COLO829 (cell line): ENCODE results near the gene PRAC2.

Source experiments
- DNase-seq: peaks from one replicate; pipeline ENCODE4 v3.0.0; 2012; ENCODE audit warnings: low spot score

The PRAC2 gene

DNA sequence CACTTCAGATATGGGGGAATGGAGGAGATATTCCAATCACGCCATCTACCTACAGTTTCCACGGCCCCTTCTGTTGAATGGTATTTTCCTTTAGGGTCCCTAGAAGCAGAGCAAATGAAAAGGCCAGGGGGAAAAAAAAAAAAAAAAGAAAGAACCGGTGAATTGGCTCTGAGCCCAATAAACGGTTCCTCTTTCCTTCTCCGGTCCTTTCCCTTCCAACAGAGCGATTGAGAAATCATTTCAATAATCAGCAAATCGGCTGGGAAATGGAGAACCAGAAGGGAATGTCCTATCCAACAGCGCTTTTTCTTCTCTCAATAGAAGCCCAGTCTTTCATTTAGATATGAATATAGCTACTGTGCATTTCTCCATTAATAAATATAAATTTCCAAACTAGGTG lies 32.4 kb downstream of the PRAC2 start:
- no peak for DNase-seq

DNA sequence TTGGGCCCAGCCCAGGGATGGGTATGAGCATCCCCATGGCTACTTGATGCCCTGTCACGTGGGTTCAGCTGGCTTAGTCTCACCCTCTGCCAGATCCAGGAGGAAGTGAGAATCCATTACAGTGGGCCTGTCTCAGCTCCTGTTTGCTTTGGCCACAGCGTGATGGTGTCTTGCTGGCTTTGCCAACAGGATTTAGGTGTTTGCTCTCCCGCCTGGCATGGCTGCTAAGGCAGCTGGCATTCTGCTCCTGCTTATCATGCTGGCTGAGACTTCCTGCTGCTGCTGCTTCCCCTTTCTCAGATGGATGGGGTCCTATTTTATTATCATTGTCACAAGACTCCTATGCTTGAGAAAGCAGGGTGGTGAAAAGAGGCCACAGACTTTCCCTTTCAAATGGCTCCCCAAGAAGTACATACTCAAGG lies 33.9 kb downstream of the PRAC2 start:
- DNase-seq, result no peak

DNA sequence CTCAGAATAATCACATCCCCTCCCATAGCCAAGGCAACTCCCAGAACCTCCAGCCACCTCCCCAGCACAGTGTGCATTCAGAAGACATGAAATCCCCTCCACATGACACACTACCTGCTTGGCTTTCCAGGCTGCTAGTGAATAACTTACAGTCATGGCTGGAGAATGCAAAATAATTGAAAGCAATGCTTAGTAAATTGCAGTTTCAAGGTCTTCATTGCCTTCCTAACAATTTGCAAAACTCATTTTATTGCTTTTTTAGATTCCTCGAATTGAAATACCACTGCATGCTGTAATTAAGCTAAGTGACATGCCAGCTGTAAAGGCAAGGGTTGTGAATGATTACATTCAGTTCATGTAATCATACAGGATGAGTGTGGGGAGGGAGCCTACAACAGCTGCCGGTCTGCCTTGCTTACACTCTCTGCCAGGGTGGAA lies 34.6 kb downstream of the PRAC2 start:
- DNase-seq, result no peak

DNA sequence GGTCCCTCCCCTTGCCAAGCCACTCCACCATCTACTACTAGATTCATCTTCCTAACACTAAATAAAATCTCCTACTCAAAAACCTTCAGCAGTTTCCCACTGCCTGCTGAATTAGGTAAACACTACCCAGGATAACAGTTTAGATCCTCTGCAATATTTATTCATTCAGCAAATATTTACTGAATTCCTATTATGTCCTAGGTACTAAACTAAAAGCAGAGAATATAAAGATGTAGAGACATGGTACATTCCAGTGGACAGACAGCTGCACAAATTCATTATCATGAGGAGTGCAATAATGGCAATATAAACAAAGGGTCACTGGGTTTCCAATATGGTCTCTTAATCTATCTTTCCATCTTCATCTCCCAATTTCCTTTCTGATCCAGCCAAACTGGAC lies 36.3 kb downstream of the PRAC2 start:
- DNase-seq, result no peak

DNA sequence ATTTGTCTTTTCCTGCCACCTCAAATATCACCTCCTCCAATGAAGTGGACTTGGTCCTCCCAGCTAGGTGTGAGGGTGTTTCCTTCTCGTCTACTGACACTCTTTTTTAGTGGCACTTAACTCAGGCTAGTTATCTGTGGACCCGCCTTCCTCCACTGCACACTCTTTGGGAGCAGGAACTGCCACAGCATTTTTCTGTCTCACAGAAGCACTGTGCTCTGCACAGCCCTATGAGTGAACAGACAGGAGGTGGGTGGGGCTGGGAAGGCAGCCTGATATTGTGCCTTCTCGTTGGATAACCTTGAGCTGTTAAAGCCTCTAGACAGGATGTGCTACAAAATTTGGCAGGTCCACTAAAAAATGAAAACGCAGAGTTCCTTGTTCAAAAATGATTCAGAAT lies 37.4 kb downstream of the PRAC2 start:
- no peak for DNase-seq

DNA sequence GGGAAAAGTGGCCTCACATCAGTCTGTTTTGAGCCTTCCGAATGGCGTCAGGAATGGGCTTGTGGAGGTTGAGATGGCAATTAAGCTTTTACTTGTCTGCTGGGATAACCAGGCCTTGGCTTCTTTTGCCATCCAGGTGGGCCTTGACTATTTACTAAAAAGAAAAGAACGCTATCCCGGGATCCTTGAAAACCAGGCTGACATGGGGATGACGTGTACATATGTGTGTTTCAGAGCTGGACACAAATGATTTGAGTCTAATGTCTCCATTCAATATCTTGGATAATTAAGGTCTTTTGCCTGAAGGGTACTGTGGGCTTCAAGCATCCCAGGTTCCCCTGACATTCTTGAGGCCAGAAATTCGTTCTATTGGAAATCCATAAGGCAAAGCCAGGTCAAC lies 38.1 kb downstream of the PRAC2 start:
- no peak for DNase-seq

DNA sequence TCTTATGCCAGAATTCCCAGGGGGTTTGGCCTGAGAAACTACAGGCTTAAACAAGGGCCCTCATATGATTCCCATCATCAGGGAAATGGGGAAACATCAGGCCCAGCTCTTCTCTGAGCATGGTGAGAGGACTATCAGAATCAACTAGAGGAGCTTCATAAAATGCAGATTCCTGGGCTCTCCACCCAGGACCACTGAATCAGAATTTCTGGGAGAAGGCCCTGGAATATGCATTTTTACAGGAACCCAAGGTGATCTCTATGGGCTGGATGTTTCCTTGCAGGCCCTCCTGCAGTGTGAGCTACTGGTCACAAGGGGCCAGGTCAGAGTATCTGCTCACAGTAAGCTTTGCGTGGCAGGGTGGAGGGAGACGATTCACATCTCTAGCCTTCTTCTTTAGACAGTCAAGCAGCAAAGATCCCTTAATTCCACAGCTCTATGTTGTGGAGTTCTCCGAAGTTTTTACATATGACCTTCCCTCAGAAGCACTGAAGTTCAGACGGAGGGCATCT lies 44.3 kb downstream of the PRAC2 start:
- no peak for DNase-seq

DNA sequence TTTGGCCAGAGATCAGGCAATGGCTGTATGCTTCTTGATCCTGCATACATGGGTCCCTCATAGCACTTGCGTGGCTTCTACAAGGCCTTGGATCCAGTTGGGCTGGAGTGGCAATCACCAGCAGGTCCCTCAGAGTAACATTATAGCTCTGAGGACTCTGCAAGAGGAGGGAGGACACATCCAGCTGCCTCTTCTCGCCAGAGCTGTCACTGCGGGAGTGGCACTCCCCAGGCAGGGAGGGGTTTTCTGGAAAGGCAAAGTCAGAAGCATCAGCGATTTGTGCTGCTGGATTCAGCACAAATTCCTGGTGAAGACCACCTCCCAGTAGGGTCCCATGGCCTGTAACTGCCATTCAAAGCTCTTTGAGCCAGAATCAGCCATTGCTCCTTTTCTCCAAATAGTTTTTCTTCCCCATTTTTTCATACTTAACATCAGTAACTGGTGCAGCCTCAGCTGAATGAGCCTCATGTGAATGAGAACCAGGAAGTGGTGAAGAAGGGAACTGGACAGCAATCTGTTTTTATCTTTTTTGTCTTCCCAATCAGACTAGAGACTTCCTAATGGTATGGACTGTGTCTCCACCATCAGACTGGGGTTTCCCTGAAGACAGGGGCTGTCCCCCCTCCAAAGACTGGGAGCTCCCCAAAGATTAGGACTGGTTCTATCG lies 46.2 kb downstream of the PRAC2 start:
- DNase-seq, result no peak

DNA sequence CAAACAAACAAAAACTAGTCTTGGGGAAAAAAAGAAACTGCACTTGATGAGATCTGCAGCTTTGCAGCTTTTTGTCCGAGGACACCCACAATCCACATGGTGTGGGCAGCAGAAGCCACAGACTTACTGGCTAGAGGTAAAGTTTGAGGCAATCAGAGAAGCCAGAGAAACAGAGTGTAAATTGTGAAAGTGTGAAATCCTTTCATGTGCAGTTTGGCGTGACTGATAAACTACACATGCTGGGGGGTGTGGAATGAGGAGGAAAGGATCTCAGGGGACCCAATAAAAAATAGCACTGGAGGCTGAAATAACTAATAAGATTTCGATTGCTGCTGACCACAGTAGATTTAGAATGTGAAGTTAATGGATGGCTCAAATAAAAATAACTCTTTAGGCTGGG lies 48.0 kb downstream of the PRAC2 start:
- DNase-seq, result no peak

DNA sequence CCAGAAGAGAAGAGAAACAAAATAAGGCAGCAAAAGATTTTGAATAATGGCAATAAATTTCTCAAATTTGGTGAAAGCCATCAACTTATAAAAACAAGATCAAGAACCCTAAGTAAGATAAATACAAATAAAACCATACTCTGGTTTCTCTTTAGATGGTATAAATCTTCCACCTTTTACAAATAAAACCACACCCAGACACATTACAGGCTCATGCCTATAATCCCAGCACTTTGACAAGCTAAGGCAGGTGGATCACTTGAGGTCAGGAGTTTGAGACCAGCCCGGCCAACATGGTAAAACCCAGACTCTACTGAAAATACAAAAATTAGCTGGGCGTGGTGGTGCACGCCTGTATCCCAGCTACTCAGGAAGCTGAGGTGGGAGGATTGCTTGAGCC lies 50.3 kb downstream of the PRAC2 start:
- no peak for DNase-seq
